GM12865 (cell line): ENCODE measurements around the gene DERL3.

Experiments
- DNase-seq: peaks from one replicate; pipeline ENCODE4 v3.0.0; 2010; ENCODE audit warnings: low read depth
- H3K4me3 ChIP-seq: 2 replicates; pipeline ENCODE4 v1.5.1; 2011; ENCODE audit warnings: mild to moderate bottlenecking, low read depth, low read length, control low read depth
- TF ChIP-seq, protein P1 (sequence below): IDR thresholded peaks from 2 replicates; pipeline ENCODE4 v1.5.1; 2011; ENCODE audit warnings: low read length, control low read depth, low read depth, inconsistent platforms; ENCODE audit not compliant: insufficient read depth; ENCODE audit errors: missing control alignments

The DERL3 gene

GRCh38 chr22:23831781-23832180 is 7.0 kb downstream of the DERL3 start:
- TF ChIP-seq, protein P1, sequence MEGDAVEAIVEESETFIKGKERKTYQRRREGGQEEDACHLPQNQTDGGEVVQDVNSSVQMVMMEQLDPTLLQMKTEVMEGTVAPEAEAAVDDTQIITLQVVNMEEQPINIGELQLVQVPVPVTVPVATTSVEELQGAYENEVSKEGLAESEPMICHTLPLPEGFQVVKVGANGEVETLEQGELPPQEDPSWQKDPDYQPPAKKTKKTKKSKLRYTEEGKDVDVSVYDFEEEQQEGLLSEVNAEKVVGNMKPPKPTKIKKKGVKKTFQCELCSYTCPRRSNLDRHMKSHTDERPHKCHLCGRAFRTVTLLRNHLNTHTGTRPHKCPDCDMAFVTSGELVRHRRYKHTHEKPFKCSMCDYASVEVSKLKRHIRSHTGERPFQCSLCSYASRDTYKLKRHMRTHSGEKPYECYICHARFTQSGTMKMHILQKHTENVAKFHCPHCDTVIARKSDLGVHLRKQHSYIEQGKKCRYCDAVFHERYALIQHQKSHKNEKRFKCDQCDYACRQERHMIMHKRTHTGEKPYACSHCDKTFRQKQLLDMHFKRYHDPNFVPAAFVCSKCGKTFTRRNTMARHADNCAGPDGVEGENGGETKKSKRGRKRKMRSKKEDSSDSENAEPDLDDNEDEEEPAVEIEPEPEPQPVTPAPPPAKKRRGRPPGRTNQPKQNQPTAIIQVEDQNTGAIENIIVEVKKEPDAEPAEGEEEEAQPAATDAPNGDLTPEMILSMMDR, result no peak
- no peak for DNase-seq
- no peak overlapping the region for H3K4me3 ChIP-seq

- TF ChIP-seq, protein P1, result no peak
- no peak overlapping the region for H3K4me3 ChIP-seq
- no peak for DNase-seq
Measured at GRCh38 chr22:23831261-23831660, 7.5 kb downstream of the DERL3 start.

DNA sequence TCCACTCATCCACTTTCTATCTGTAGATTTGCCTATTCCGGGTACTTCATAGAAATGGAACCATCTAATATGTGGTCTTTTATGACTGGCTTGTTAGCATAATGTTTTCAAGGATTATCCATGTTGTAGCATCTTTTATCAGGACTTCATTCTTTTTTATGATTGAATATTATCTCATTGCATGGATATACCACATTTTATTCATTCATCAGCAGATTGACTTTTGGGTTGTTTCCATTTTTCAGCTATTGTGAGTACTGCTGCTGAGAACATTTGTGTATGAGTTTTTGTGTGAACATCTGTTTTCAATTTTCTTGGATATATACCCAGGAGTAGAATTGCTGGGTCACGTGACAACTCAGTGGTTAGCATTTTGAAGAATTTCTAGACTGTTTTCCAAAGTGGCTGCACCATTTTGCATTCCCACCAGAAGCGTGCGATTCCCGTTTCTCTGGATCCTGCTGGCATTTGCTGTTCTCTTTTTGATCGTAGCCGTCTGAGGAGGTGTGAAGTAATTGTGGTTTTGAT is 8.9 kb downstream of the DERL3 start:
- no peak for DNase-seq
- no peak overlapping the region for H3K4me3 ChIP-seq
- TF ChIP-seq, protein P1, result no peak

GRCh38 chr22:23828800-23829680 is 9.8 kb downstream of the DERL3 start:
- TF ChIP-seq, protein P1, result no peak
- no peak overlapping the region for H3K4me3 ChIP-seq
- no peak for DNase-seq

GRCh38 chr22:23827351-23827995 is 11.3 kb downstream of the DERL3 start:
- DNase-seq, result no peak
- TF ChIP-seq, protein P1, result no peak
- H3K4me3 ChIP-seq, result no peak overlapping the region

GRCh38 chr22:23826510-23827350 is 12.1 kb downstream of the DERL3 start:
- H3K4me3 ChIP-seq, result no peak overlapping the region
- DNase-seq, result no peak
- TF ChIP-seq, protein P1, result no peak
